Effector memory CD4-positive, alpha-beta T cell (primary cell): Measurements from ENCODE around the gene CCP110.
"Not testable (repeated sequence)": the region's sequence is repeated elsewhere in the genome, so short reads cannot be mapped to it uniquely, and the experiment has no call there.

Experiments
- DNase-seq, 3 donors: peaks; one replicate each; pipeline ENCODE4 v3.0.0-alpha.2; 2020
- H3K27ac ChIP-seq: 2 replicates; pipeline ENCODE4 v1.7.0; 2013; ENCODE audit warnings: mild to moderate bottlenecking, low read length, moderate library complexity; ENCODE audit not compliant: insufficient read depth, poor library complexity, severe bottlenecking
- H3K27me3 ChIP-seq: replicated peaks from 2 replicates; pipeline ENCODE4 v1.7.0; 2013; ENCODE audit warnings: mild to moderate bottlenecking, low read length; ENCODE audit not compliant: insufficient read depth, control insufficient read depth, poor library complexity, severe bottlenecking
- H3K36me3 ChIP-seq: 2 replicates; pipeline ENCODE4 v1.7.0; 2013; ENCODE audit warnings: mild to moderate bottlenecking, low read length, moderate library complexity; ENCODE audit not compliant: control insufficient read depth, insufficient read depth
- H3K4me1 ChIP-seq: 2 replicates; pipeline ENCODE4 v1.7.0; 2013; ENCODE audit warnings: low read length, mild to moderate bottlenecking; ENCODE audit not compliant: control insufficient read depth, insufficient read depth, poor library complexity, severe bottlenecking
- H3K4me3 ChIP-seq: 2 replicates; pipeline ENCODE4 v1.7.0; 2013; ENCODE audit warnings: low read length, low read depth, mild to moderate bottlenecking; ENCODE audit not compliant: insufficient read depth, poor library complexity, severe bottlenecking
- H3K9me3 ChIP-seq: 2 replicates; pipeline ENCODE4 v1.7.0; 2013; ENCODE audit warnings: mild to moderate bottlenecking, low read length, moderate library complexity; ENCODE audit not compliant: control insufficient read depth

CCP110 gene

GRCh38 chr16:19542138-19542821, 18.5 kb downstream of the CCP110 start:
- Histone ChIP-seq H3K27ac (no peak overlapping the region), H3K4me3 (no peak overlapping the region), H3K27me3 (no peaks in the 10 kb centered on the region), H3K9me3 (no peaks in the 10 kb centered on the region), H3K36me3 (peaks cover 38% of the 10 kb centered on the region), H3K4me1 (no peaks in the 10 kb centered on the region)
- DNase-seq, result no peak

GRCh38 chr16:19543278-19543996, 19.7 kb downstream of the CCP110 start:
- H3K4me1 ChIP-seq, H3K27ac ChIP-seq, H3K27me3 ChIP-seq, H3K4me3 ChIP-seq, DNase-seq, H3K9me3 ChIP-seq: not testable (repeated sequence)
- H3K36me3 ChIP-seq, result peaks cover 38% of the 10 kb centered on the region

GRCh38 chr16:19548144-19548543, 24.4 kb downstream of the CCP110 start:
- no peak overlapping the region for H3K27ac ChIP-seq
- no peaks in the 10 kb centered on the region for H3K9me3 ChIP-seq
- no peak for DNase-seq
- no peaks in the 10 kb centered on the region for H3K4me1 ChIP-seq
- no peaks in the 10 kb centered on the region for H3K27me3 ChIP-seq
- H3K4me3 ChIP-seq, result no peak overlapping the region
- H3K36me3 ChIP-seq, result peaks cover 29% of the 10 kb centered on the region

GRCh38 chr16:19549673-19550072, 25.9 kb downstream of the CCP110 start:
- Histone ChIP-seq H3K27ac (no peak overlapping the region), H3K9me3 (no peaks in the 10 kb centered on the region), H3K4me3 (no peak overlapping the region), H3K4me1 (no peaks in the 10 kb centered on the region), H3K27me3 (no peaks in the 10 kb centered on the region), H3K36me3 (peaks cover 20% of the 10 kb centered on the region)
- no peak for DNase-seq

DNA sequence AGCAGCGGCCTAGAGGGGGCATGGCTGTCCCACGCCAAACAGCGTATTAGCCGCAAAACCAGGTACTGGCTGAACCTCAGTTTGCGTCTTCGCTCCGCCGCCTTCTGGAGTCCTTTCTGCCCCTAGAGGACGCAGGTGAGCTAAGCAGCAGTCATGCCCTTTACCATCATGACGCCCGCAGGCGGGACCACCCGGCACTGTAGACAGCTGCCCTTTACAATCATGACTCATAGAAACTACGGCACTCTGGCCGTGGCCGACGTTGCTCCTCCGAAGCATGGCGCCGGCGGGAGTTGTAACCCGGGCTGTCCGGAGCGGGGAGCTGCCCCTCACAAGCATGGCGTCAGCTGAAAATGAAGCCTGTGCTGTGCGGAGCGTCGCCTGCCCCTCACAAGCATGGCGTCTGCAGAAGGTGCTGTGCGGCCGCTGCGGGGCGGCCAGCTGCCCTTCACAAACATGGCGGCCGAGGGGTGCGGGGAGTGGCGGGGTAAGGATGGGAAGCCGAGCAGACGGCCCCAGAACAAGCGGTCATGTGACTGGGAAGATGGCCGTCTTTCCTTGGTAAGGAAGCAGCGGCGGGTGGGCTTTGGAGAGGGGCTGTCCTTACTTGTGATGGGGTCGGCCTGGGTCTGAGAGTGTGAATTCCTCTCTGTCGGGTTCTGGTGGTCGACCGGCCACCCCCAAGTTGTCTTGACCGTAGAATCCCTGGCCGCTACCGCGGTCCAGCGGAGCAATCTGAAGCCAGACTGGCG, 31.6 kb downstream of the CCP110 start, which contains the start of gene VPS35L:
Gene VPS35L (plus strand): TSS at position 518 of the 752 bp plus-strand sequence. CDS start 27 bp downstream, at position 545.
- peak within 1 kb of the TSS; percentile 68 for H3K27ac ChIP-seq
- H3K9me3 ChIP-seq, result no peaks in the 10 kb centered on the region
- peaks cover 5% of the 10 kb centered on the region for H3K36me3 ChIP-seq
- no peaks in the 10 kb centered on the region for H3K4me1 ChIP-seq
- H3K27me3 ChIP-seq, result no peaks in the 10 kb centered on the region
- H3K4me3 ChIP-seq, result peak within 1 kb of the TSS; percentile 71
- peak; percentile 93 to 96 (median 95) for DNase-seq

DNA sequence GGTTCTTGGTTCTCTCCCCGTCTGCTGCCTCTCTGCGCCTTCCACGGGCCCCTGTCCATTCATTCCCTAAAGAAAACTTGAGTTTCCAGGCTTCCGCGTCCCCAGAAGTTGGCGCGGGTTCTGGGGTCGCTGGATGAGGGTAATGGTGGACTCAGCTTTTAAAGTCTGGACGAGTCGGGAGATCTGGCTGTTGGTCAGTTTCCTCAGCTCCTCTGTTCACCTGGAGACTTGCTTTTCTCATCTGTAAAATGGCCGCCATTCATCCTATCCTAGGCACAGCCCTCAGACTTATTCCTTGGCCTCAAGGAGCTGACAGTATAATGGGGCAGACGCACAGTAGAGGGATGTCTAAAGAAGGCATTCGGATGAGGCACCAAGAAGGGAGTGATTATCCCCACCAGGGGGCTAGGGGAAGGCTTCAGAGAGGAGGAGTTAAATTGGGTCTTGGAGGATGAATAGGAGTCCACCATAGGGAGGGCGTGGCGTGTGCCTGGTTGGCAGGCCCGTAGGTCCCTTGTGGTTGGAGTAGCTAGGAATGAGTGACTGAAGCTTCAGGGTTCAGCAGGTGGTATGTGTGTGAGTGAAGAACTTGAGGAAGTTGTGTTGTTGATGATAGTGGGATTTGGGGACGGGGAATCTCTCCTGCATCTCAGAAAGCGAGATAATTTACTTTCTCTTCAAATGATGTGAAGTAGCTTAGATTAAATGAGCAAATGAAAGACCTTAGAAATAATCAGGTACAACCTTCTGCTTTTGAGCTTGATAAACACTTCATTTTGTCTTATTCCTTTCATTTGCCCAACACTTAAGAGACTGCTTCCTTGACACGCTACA, 32.4 kb downstream of the CCP110 start:
- Histone ChIP-seq H3K27me3 (no peaks in the 10 kb centered on the region), H3K4me3 (peak overlapping the region; percentile 71), H3K9me3 (no peaks in the 10 kb centered on the region), H3K36me3 (peaks cover 2% of the 10 kb centered on the region), H3K27ac (peak overlapping the region; percentile 68), H3K4me1 (no peaks in the 10 kb centered on the region)
- peak in 1 of 3 donors; percentile 2 for DNase-seq

DNA sequence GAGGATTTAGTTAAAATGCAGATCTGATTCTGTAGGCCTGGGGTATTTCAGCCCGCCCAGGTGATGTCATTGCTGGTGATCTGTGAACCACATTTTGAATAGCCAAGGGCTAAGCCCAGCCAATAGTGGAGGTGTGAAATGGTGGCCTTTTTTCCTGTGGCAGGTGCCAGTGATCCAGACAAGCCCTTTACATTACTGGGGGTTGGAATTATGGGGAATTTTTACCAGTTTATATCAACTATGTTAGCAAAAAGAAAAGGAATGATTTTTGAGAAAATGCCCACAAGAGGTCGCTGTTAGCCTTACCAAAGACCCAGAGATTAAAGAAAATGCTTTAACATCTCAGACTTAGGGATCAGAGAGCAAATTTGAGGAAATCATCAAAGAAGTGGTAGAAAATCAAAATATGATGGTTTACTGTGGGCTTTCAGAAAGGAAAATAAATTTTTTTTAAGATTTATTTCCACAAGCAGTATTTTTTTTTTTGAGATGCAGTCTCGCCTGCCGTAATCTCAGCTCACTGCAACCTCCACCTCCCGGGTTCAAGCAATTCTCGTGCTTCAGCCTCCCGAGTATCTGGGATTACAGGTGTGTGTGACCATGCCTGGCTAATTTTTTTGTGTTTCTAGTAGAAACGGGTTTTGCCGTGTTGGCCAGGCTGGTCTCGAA, 35.6 kb downstream of the CCP110 start:
- no peaks in the 10 kb centered on the region for H3K4me1 ChIP-seq
- DNase-seq, result peak in 1 of 3 donors; percentile 14
- no peaks in the 10 kb centered on the region for H3K9me3 ChIP-seq
- no peaks in the 10 kb centered on the region for H3K36me3 ChIP-seq
- no peaks in the 10 kb centered on the region for H3K27me3 ChIP-seq
- H3K27ac ChIP-seq, result no peak overlapping the region
- H3K4me3 ChIP-seq, result no peak overlapping the region

DNA sequence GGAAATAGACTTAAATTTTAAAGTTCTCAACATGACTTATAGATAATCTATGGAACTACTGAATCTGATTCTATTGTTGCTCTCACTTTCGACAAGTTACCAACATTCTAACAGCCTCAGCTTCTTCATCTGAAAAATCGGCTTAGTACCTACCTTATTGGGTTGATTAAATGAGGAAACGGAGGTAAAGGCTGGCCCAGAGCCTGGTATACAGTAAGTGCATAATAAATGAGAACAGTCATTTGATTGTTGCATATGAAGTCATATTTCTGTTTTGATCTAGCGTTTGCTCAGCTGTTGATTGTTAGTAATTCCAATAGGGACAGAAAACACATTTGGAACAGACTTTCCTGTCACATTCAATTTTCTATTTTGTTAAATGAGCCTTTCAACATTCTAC, 36.3 kb downstream of the CCP110 start:
- Histone ChIP-seq H3K36me3 (peaks cover under 1% of the 10 kb centered on the region), H3K4me3 (no peak overlapping the region), H3K9me3 (no peaks in the 10 kb centered on the region), H3K4me1 (no peaks in the 10 kb centered on the region), H3K27me3 (no peaks in the 10 kb centered on the region), H3K27ac (no peak overlapping the region)
- no peak for DNase-seq

DNA sequence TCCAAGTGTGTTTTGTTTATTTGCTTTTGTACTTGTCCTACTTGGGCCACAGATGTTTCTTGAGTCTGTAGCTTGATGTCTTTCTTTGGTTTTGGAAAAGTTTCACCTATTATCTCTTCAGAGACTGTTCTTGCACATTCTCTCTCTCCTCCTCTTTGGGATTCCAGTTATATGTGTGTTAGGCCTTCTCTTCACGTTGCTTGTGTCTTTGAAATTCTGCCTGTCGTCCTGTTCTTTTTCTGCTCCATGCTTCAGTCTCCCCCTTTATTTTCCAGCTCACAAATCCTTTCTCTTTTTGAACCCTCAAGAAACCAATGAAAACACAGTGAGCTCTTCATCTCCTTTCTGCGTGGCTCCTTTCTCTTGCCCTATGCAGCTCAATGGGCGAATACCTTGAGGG, 39.6 kb downstream of the CCP110 start:
- DNase-seq, result no peak
- H3K36me3 ChIP-seq, result peaks cover 15% of the 10 kb centered on the region
- H3K4me3 ChIP-seq, result no peak overlapping the region
- H3K27me3 ChIP-seq, result no peaks in the 10 kb centered on the region
- no peak overlapping the region for H3K27ac ChIP-seq
- H3K9me3 ChIP-seq, result no peaks in the 10 kb centered on the region
- no peaks in the 10 kb centered on the region for H3K4me1 ChIP-seq
